ENCODE measurements around the gene EFHD1.

DNA sequence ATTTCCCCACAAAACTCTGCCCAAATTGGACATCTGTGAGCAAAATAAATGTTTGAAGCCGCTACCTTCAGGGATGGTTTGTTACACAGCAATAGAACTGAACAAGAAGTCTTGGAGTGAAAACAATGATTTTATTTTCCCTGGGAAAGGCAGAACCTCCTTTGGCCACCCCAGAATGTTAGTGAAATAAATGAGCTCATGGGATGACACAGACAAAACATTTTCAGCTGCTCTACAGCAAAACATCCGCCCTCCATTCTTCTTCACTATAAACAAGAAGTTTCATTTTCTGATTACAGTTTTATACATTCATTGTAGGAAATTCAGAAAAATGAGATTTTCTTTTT is 4.3 kb upstream of the EFHD1 start:
- TF ChIP-seq, protein P1, sequence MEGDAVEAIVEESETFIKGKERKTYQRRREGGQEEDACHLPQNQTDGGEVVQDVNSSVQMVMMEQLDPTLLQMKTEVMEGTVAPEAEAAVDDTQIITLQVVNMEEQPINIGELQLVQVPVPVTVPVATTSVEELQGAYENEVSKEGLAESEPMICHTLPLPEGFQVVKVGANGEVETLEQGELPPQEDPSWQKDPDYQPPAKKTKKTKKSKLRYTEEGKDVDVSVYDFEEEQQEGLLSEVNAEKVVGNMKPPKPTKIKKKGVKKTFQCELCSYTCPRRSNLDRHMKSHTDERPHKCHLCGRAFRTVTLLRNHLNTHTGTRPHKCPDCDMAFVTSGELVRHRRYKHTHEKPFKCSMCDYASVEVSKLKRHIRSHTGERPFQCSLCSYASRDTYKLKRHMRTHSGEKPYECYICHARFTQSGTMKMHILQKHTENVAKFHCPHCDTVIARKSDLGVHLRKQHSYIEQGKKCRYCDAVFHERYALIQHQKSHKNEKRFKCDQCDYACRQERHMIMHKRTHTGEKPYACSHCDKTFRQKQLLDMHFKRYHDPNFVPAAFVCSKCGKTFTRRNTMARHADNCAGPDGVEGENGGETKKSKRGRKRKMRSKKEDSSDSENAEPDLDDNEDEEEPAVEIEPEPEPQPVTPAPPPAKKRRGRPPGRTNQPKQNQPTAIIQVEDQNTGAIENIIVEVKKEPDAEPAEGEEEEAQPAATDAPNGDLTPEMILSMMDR (IDR thresholded peaks at IDR 0.05): no peak
- TF ChIP-seq POLR2A (IDR thresholded peaks at IDR 0.05; ENCODE audit: low read depth) (no peak), EP300 (IDR thresholded peaks at IDR 0.05) (no peak)

All from esophagus muscularis mucosa (tissue), 4 donors.